ENCODE results near the gene GAL3ST3. TPM values are rescaled to one million over a fixed set of nuclear protein-coding genes. Genes with fewer than 3 reads are reported as not detected.
A peak's percentile ranks its signal among the peaks of the same experiment; 100 is the strongest.

GAL3ST3 gene
- total RNA-seq, 4 donors from 2014 or later = not detected

GRCh38 chr11:66047541-66048365, 1.2 kb downstream of the GAL3ST3 start:
- H3K4me1 ChIP-seq = peaks cover 15% of the 10 kb centered on the region
- H3K27ac ChIP-seq = no peak overlapping the region
- no peak overlapping the region for H3K4me3 ChIP-seq
- WGBS = 79% methylated on average over 11 of the region's 11 CpGs
- no peaks in the 10 kb centered on the region for H3K36me3 ChIP-seq
- H3K27me3 ChIP-seq = peaks cover 20% of the 10 kb centered on the region
- no peaks in the 10 kb centered on the region for H3K9me3 ChIP-seq
- no peak for DNase-seq (ENCODE audit: low spot score in 2 of 2)
- TF ChIP-seq EP300 (IDR thresholded peaks at IDR 0.05) = no peak
- TF ChIP-seq POLR2A (IDR thresholded peaks at IDR 0.05) = no peak
- no peak for TF ChIP-seq CTCF (IDR thresholded peaks at IDR 0.05)
- TF ChIP-seq POLR2AphosphoS5 (IDR thresholded peaks at IDR 0.05) = no peak

GRCh38 chr11:66046901-66047300, 2.1 kb downstream of the GAL3ST3 start:
- peaks cover 13% of the 10 kb centered on the region for H3K4me1 ChIP-seq
- TF ChIP-seq POLR2A (IDR thresholded peaks at IDR 0.05) (no peak), CTCF (IDR thresholded peaks at IDR 0.05) (no peak), POLR2AphosphoS5 (IDR thresholded peaks at IDR 0.05) (no peak), EP300 (IDR thresholded peaks at IDR 0.05) (no peak)
- H3K27me3 ChIP-seq = peaks cover 20% of the 10 kb centered on the region
- H3K36me3 ChIP-seq = no peaks in the 10 kb centered on the region
- DNase-seq (ENCODE audit: low spot score in 2 of 2) = no peak
- H3K4me3 ChIP-seq = no peak overlapping the region
- WGBS = 95% methylated on average over 3 of the region's 3 CpGs
- H3K9me3 ChIP-seq = no peaks in the 10 kb centered on the region
- H3K27ac ChIP-seq = no peak overlapping the region

GRCh38 chr11:66045177-66045639, 3.8 kb downstream of the GAL3ST3 start:
- peak; percentile 84 to 93 for TF ChIP-seq CTCF (IDR thresholded peaks at IDR 0.05)
- no peak for TF ChIP-seq EP300 (IDR thresholded peaks at IDR 0.05)
- H3K4me3 ChIP-seq = no peak overlapping the region

GRCh38 chr11:66044757-66045156, 4.2 kb downstream of the GAL3ST3 start:
- Histone ChIP-seq H3K27ac (no peak overlapping the region), H3K4me3 (no peak overlapping the region), H3K4me1 (peaks cover 6% of the 10 kb centered on the region), H3K27me3 (peaks cover 20% of the 10 kb centered on the region), H3K36me3 (no peaks in the 10 kb centered on the region), H3K9me3 (no peaks in the 10 kb centered on the region)
- DNase-seq (ENCODE audit: low spot score in 2 of 2) = no peak
- TF ChIP-seq CTCF (IDR thresholded peaks at IDR 0.05) (no peak), POLR2AphosphoS5 (IDR thresholded peaks at IDR 0.05) (no peak), EP300 (IDR thresholded peaks at IDR 0.05) (no peak), POLR2A (IDR thresholded peaks at IDR 0.05) (no peak)
- 63% methylated on average over 6 of the region's 6 CpGs for WGBS

More at GRCh38 chr11:66045177-66045639, 3.8 kb downstream of the GAL3ST3 start:
- peak in 1 of 2 donors; percentile 85 for DNase-seq (ENCODE audit: low spot score in 2 of 2)
- no peaks in the 10 kb centered on the region for H3K9me3 ChIP-seq
- H3K27ac ChIP-seq = no peak overlapping the region
- no peaks in the 10 kb centered on the region for H3K36me3 ChIP-seq
- peaks cover 6% of the 10 kb centered on the region for H3K4me1 ChIP-seq
- H3K27me3 ChIP-seq = peaks cover 20% of the 10 kb centered on the region
- 0% methylated on average over 2 of the region's 11 CpGs for WGBS

- TF ChIP-seq POLR2AphosphoS5 (IDR thresholded peaks at IDR 0.05) (no peak), POLR2A (IDR thresholded peaks at IDR 0.05) (no peak), CTCF (IDR thresholded peaks at IDR 0.05) (no peak), EP300 (IDR thresholded peaks at IDR 0.05) (no peak)
- Histone ChIP-seq H3K27me3 (peaks cover 5% of the 10 kb centered on the region), H3K9me3 (no peaks in the 10 kb centered on the region), H3K4me1 (peaks cover 6% of the 10 kb centered on the region), H3K36me3 (no peaks in the 10 kb centered on the region), H3K4me3 (no peak overlapping the region), H3K27ac (no peak overlapping the region)
- 95% methylated on average over 87 of the region's 88 CpGs for WGBS
- no peak for DNase-seq (ENCODE audit: low spot score in 2 of 2)
Measured at GRCh38 chr11:66042996-66043906, 5.7 kb downstream of the GAL3ST3 start.
